HG02884 (cell line): ENCODE measurements around the gene ECHDC3.
"Not testable (repeated sequence)": the region's sequence is repeated elsewhere in the genome, so short reads cannot be mapped to it uniquely, and the experiment has no call there.

Experiments
- ATAC-seq: cut with Tn5 transposase; IDR thresholded peaks from one replicate; pipeline ENCODE4 v1.9.1; 2021; ENCODE audit warnings: mild to moderate bottlenecking, moderate library complexity; ENCODE audit not compliant: unreplicated experiment

The ECHDC3 gene

GRCh38 chr10:11742009-11742778, at the start of gene ECHDC3:
Gene ECHDC3, plus strand, starts transcription at chr10:11742382. Its CDS starts 195 bp downstream, at chr10:11742577.
- peak; percentile 80 for ATAC-seq

GRCh38 chr10:11693376-11693775, 48.8 kb upstream of the ECHDC3 start:
- no peak for ATAC-seq

GRCh38 chr10:11695779-11696178, 46.4 kb upstream of the ECHDC3 start:
- ATAC-seq = no peak

GRCh38 chr10:11697718-11698527, 44.3 kb upstream of the ECHDC3 start:
- ATAC-seq = no peak

- ATAC-seq = peak; percentile 93
These were observed 43.3 kb upstream of the ECHDC3 start for GRCh38 chr10:11698691-11699549.

GRCh38 chr10:11699550-11700097, 42.6 kb upstream of the ECHDC3 start:
- no peak for ATAC-seq

GRCh38 chr10:11700539-11700938, 41.6 kb upstream of the ECHDC3 start:
- no peak for ATAC-seq

- no peak for ATAC-seq
These were observed 40.6 kb upstream of the ECHDC3 start for GRCh38 chr10:11701451-11702095.

GRCh38 chr10:11702264-11702663, 39.9 kb upstream of the ECHDC3 start:
- no peak for ATAC-seq

GRCh38 chr10:11704092-11704491, 38.1 kb upstream of the ECHDC3 start:
- no peak for ATAC-seq

- ATAC-seq = no peak
These were observed 36.5 kb upstream of the ECHDC3 start for GRCh38 chr10:11705722-11706121.

GRCh38 chr10:11706895-11707567, 35.2 kb upstream of the ECHDC3 start:
- no peak for ATAC-seq

- no peak for ATAC-seq
These were observed 34.4 kb upstream of the ECHDC3 start for GRCh38 chr10:11707624-11708350.

- ATAC-seq = not testable (repeated sequence)
These were observed 33.4 kb upstream of the ECHDC3 start for GRCh38 chr10:11708801-11709200.

GRCh38 chr10:11712744-11713143, 29.4 kb upstream of the ECHDC3 start:
- ATAC-seq = no peak

GRCh38 chr10:11713186-11713743, 28.9 kb upstream of the ECHDC3 start:
- no peak for ATAC-seq

- no peak for ATAC-seq
These were observed 28.2 kb upstream of the ECHDC3 start for GRCh38 chr10:11713963-11714362.

- ATAC-seq = no peak
These were observed 27.3 kb upstream of the ECHDC3 start for GRCh38 chr10:11714750-11715365.
